Gastrocnemius medialis (tissue), 4 donors: ENCODE results near the gene OCIAD1. TPM values are rescaled to one million over a fixed set of nuclear protein-coding genes. Genes with fewer than 3 reads are reported as not detected.

Experiments used
- ATAC-seq, 2 donors: fragments of 150-250 bp; one replicate each; pipeline ENCODE4 v1.9.1; 2016
- DNase-seq, 2 donors: peaks; one replicate each; pipeline ENCODE4 v3.0.0-alpha.2; 2019
- H3K27ac ChIP-seq, 4 donors: fragments of 200-600 bp; sonication (generic); 1 replicate in 1 of 4; 2 replicates in 3 of 4; pipeline ENCODE4 v1.5.1; 2016 to 2018; ENCODE audit warnings: mild to moderate bottlenecking in 2 of 4, moderate library complexity in 1 of 4
- H3K27me3 ChIP-seq, 3 donors: fragments of 200-600 bp; sonication (generic) in 2 of 3; 1 replicate in 1 of 3; 2 replicates in 2 of 3; pipeline versions ENCODE4 v1.5.1 to v1.6.0; 2016 to 2019; ENCODE audit warnings: mild to moderate bottlenecking in 1 of 3, moderate library complexity in 1 of 3
- H3K36me3 ChIP-seq, 2 donors: fragments of 200-600 bp; sonication (generic) in 1 of 2; one replicate each; pipeline ENCODE4 v1.5.1; 2017 to 2018
- H3K4me1 ChIP-seq, 2 donors: fragments of 200-600 bp; sonication (generic) in 1 of 2; one replicate each; pipeline ENCODE4 v1.5.1; 2016 to 2017; ENCODE audit warnings: mild to moderate bottlenecking in 2 of 2
- H3K4me3 ChIP-seq, 4 donors: fragments of 200-600 bp; sonication (generic) in 3 of 4; 1 replicate in 1 of 4; 2 replicates in 3 of 4; pipeline ENCODE4 v1.5.1; 2016 to 2019; ENCODE audit warnings: mild to moderate bottlenecking in 2 of 4
- H3K9me3 ChIP-seq, 3 donors: fragments of 200-600 bp; sonication (generic) in 2 of 3; 1 replicate in 1 of 3; 2 replicates in 2 of 3; pipeline ENCODE4 v1.5.1; 2016 to 2019
- POLR2A ChIP-seq, 2 donors: fragments of 450-650 bp; IDR thresholded peaks; one replicate each; pipeline ENCODE4 v1.6.1; 2017; ENCODE audit warnings: antibody characterized with exemption in 2 of 2, mild to moderate bottlenecking in 2 of 2, moderate library complexity in 2 of 2
- in situ Hi-C, 4 donors: fragments of 200-750 bp; cut with MboI; loops; one replicate each; pipeline versions ENCODE4 v1.15.0 to v1.8.0; 2017; ENCODE audit warnings: low sequenced_read_pairs in 4 of 4
- intact Hi-C: fragments of 100-400 bp; cut with DNase I; formaldehyde crosslinking; loops from one replicate; pipeline ENCODE4 v1.15.1; 2023; ENCODE audit warnings: low total_unique reads
- total RNA-seq, 4 donors: library from RNA; depleted of rRNA; stranded (reverse); fragments of >200 nt; gene quantifications; one replicate each; pipeline versions ENCODE4 v1.1.0 to v1.2.3, GENCODE V29; 2016
- TF ChIP-seq, protein P1 (sequence below), 5 experiments: fragments of 450-650 bp in 3 of 5; fragments of 200-600 bp in 2 of 5; sonication (generic) in 2 of 5; IDR thresholded peaks in 4 of 5; conservative IDR thresholded peaks in 1 of 5; 1 replicate in 4 of 5; 2 replicates in 1 of 5; pipeline ENCODE4 v1.5.1; 2016 to 2019; ENCODE audit warnings: antibody characterized with exemption in 5 of 5, mild to moderate bottlenecking in 3 of 5, moderate library complexity in 3 of 5

The OCIAD1 gene
- total RNA-seq, 4 donors from 2014 or later: 84.4 to 157 (median 126) TPM

DNA sequence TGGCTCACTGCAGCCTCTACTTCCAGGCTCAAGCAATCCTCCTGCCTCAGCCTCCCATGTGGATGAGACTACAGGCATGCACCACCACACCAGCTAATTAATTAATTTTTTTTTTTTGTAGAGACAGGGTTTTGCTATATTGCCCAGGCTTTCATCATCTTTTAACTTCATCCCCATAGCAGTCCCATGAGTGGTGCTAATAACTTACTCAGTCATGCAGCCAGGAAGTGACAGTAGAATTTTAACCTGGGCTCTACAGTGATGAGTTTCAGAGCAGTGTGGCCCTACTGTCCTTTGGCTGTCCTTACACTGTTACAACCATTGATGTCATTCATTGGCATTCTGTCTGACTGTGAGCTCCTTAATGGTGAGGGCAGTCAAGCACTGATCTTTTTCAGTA is 79.6 kb downstream of the OCIAD1 start:
- in situ Hi-C loops: no loop called here
- Histone ChIP-seq H3K4me1 (peaks cover 0 to 6% of the 10 kb centered on the region in 2 donors), H3K9me3 (no peaks in the 10 kb centered on the region), H3K27me3 (peaks cover 0 to 15% (median 5%) of the 10 kb centered on the region in 3 donors), H3K27ac (no peak overlapping the region), H3K4me3 (no peak overlapping the region), H3K36me3 (no peaks in the 10 kb centered on the region)
- ATAC-seq (no peak), DNase-seq (no peak)
- TF ChIP-seq, protein P1, sequence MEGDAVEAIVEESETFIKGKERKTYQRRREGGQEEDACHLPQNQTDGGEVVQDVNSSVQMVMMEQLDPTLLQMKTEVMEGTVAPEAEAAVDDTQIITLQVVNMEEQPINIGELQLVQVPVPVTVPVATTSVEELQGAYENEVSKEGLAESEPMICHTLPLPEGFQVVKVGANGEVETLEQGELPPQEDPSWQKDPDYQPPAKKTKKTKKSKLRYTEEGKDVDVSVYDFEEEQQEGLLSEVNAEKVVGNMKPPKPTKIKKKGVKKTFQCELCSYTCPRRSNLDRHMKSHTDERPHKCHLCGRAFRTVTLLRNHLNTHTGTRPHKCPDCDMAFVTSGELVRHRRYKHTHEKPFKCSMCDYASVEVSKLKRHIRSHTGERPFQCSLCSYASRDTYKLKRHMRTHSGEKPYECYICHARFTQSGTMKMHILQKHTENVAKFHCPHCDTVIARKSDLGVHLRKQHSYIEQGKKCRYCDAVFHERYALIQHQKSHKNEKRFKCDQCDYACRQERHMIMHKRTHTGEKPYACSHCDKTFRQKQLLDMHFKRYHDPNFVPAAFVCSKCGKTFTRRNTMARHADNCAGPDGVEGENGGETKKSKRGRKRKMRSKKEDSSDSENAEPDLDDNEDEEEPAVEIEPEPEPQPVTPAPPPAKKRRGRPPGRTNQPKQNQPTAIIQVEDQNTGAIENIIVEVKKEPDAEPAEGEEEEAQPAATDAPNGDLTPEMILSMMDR (IDR thresholded peaks at IDR 0.05 in 4 of 5, conservative IDR thresholded peaks at IDR 0.05 in 1 of 5): no peak
- TF ChIP-seq POLR2A (IDR thresholded peaks at IDR 0.05): no peak
- intact Hi-C loops: no loop called here

Other genes with a start within 250 kb of the OCIAD1 start
- 10 to 100 TPM; 14.5 to 43.7 (median 20.1) TPM for gene FRYL, start 50.8 kb upstream of the OCIAD1 start, total RNA-seq
- 1 to 10 TPM; 1.3 to 7.7 (median 2.4) TPM for gene OCIAD2, start 75.7 kb downstream of the OCIAD1 start, total RNA-seq
- gene CWH43, start 155.2 kb downstream of the OCIAD1 start, total RNA-seq: under 1 TPM in 1 of 4 donors, not detected in 3; 0.10 TPM